Smooth muscle cell (in vitro differentiated cells): Measurements from ENCODE around the gene NDUFB5. TPM values are rescaled to one million over a fixed set of nuclear protein-coding genes. Genes with fewer than 3 reads are reported as not detected.

Experiments used
- DNase-seq: peaks from one replicate; lab custom pipeline; 2025; ENCODE audit not compliant: unreplicated experiment; lab: John Stamatoyannopoulos, UW
- H2AFZ ChIP-seq: fragments of 200-600 bp; sonication (generic); 2 replicates; pipeline ENCODE4 v1.6.0; 2016; ENCODE audit warnings: antibody characterized with exemption, low read depth, mild to moderate bottlenecking
- H3F3A ChIP-seq: fragments of 200-600 bp; sonication (generic); 2 replicates; pipeline ENCODE4 v1.6.0; 2017; ENCODE audit warnings: antibody characterized with exemption, low read depth
- H3K27ac ChIP-seq: fragments of 200-600 bp; sonication (generic); 2 replicates; pipeline ENCODE4 v1.5.1; 2016; ENCODE audit warnings: low read depth, mild to moderate bottlenecking
- H3K27me3 ChIP-seq: fragments of 200-600 bp; sonication (generic); 2 replicates; pipeline ENCODE4 v1.6.1; 2016; ENCODE audit warnings: low read depth, mild to moderate bottlenecking
- H3K36me3 ChIP-seq: fragments of 200-600 bp; sonication (generic); 2 replicates; pipeline ENCODE4 v1.5.1; 2016; ENCODE audit warnings: low read depth
- H3K4me1 ChIP-seq: fragments of 200-600 bp; sonication (generic); 2 replicates; pipeline ENCODE4 v1.5.1; 2016; ENCODE audit warnings: low read depth
- H3K4me2 ChIP-seq: fragments of 200-600 bp; sonication (generic); 2 replicates; pipeline ENCODE4 v1.6.0; 2016; ENCODE audit warnings: mild to moderate bottlenecking
- H3K4me3 ChIP-seq: fragments of 200-600 bp; sonication (generic); 2 replicates; pipeline ENCODE4 v1.5.1; 2016; ENCODE audit warnings: mild to moderate bottlenecking
- H3K79me2 ChIP-seq: fragments of 200-600 bp; sonication (generic); 2 replicates; pipeline ENCODE4 v1.6.0; 2016; ENCODE audit warnings: low read depth, mild to moderate bottlenecking
- H3K9ac ChIP-seq: fragments of 200-600 bp; sonication (generic); 2 replicates; pipeline ENCODE4 v1.6.0; 2016; ENCODE audit warnings: low read depth
- H3K9me3 ChIP-seq: fragments of 200-600 bp; sonication (generic); replicated peaks from 2 replicates; pipeline ENCODE4 v1.5.1; 2016; ENCODE audit warnings: low read depth
- H4K20me1 ChIP-seq: fragments of 200-600 bp; sonication (generic); 2 replicates; pipeline ENCODE4 v1.6.0; 2016; ENCODE audit warnings: low read depth
- WGBS: methylation state at CpG from one replicate; pipeline ENCODE4 v1.1.7; 2016; ENCODE audit warnings: low lambda C conversion rate; 5-methylcytosine and 5-hydroxymethylcytosine counted together
- polyA plus RNA-seq: library from polyadenylated mRNA; unstranded; fragments of >200 nt; fragmentation: Nextera tagmentation; extraction: Ambion mirVana; gene quantifications from 2 replicates; pipeline ENCODE4 v1.2.1, GENCODE V29; 2016
- total RNA-seq: library from RNA; depleted of rRNA; stranded (reverse); fragments of >200 nt; gene quantifications from 2 replicates; pipeline ENCODE4 v1.2.3, GENCODE V29; 2014
- TF ChIP-seq, protein P1 (sequence below): fragments of 200-600 bp; sonication (generic); IDR thresholded peaks from 2 replicates; pipeline ENCODE4 v1.5.1; 2017; ENCODE audit warnings: borderline replicate concordance, mild to moderate bottlenecking, antibody characterized with exemption; ENCODE audit not compliant: insufficient read depth, poor library complexity, severe bottlenecking

The NDUFB5 gene
- total and polyA plus RNA-seq, 2 experiments from 2014 or later = 115 to 171 TPM

DNA sequence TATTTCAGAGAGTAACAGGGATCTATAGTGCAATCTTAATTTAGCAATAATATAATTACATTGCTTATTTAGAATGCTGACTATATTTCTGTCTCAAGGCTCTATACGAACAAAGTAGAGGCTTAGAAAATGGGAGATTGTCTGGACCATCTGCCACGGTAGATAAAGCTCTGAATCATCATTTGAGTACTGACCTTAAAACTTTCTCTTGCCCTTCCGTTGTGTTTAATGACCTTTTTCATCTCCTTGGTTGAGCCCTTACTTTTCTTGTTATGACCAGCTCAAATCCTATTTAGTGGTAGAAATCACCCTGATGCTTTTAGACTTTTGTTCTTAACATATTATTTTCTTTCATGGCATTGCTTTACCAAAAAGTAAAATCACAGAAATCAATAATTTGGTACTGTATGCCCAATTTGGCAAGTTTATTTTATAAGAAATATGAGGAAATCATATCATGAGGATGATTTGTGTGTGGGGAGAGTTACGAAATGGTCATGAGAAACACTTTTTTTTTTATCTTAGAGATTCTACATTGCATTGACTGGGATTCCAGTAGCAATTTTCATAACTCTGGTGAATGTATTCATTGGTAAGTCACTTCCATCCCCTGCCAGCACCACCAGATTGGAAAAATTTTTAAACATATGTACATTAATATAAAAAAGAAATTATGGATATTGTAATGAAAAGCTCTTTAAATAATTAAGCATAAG is 11.0 kb downstream of the NDUFB5 start:
- Histone ChIP-seq H4K20me1 (peaks cover 24% of the 10 kb centered on the region), H3K4me2 (no peak overlapping the region), H3K27me3 (no peaks in the 10 kb centered on the region), H3K9me3 (no peaks in the 10 kb centered on the region), H3F3A (peaks cover 7% of the 10 kb centered on the region), H3K4me1 (no peaks in the 10 kb centered on the region), H3K36me3 (peaks cover 11% of the 10 kb centered on the region), H2AFZ (no peak overlapping the region), H3K4me3 (no peak overlapping the region), H3K79me2 (peaks cover 13% of the 10 kb centered on the region), H3K27ac (no peak overlapping the region), H3K9ac (no peak overlapping the region)
- TF ChIP-seq, protein P1, sequence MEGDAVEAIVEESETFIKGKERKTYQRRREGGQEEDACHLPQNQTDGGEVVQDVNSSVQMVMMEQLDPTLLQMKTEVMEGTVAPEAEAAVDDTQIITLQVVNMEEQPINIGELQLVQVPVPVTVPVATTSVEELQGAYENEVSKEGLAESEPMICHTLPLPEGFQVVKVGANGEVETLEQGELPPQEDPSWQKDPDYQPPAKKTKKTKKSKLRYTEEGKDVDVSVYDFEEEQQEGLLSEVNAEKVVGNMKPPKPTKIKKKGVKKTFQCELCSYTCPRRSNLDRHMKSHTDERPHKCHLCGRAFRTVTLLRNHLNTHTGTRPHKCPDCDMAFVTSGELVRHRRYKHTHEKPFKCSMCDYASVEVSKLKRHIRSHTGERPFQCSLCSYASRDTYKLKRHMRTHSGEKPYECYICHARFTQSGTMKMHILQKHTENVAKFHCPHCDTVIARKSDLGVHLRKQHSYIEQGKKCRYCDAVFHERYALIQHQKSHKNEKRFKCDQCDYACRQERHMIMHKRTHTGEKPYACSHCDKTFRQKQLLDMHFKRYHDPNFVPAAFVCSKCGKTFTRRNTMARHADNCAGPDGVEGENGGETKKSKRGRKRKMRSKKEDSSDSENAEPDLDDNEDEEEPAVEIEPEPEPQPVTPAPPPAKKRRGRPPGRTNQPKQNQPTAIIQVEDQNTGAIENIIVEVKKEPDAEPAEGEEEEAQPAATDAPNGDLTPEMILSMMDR = no peak
- WGBS = 51% methylated on average over 4 of the region's 4 CpGs
- no peak for DNase-seq

DNA sequence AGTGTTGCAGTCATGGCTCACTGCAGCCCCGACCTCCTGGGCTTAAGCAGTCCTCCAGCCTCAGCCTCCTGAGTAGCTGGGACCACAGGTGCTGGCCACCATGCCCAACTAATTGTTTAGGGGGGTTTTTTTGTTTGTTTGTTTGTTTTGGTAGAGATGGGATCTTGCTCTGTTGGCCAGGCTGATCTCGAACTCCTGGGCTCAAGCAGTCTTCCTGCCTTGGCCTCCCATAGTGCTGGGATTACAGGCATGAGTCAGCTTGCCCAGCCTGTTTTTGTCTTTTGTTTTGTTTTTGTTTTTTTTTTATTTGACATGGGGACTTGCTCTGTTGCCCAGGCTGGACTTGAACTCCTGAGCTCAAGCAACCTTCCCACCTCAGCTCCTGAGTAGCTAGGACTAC is 17.4 kb downstream of the NDUFB5 start:
- Histone ChIP-seq H3F3A (no peaks in the 10 kb centered on the region), H3K4me2 (no peak overlapping the region), H3K4me1 (no peaks in the 10 kb centered on the region), H2AFZ (no peak overlapping the region), H3K36me3 (peaks cover 32% of the 10 kb centered on the region), H3K9ac (no peak overlapping the region), H3K27me3 (no peaks in the 10 kb centered on the region), H3K27ac (no peak overlapping the region), H3K4me3 (no peak overlapping the region), H3K9me3 (no peaks in the 10 kb centered on the region), H3K79me2 (no peaks in the 10 kb centered on the region), H4K20me1 (no peaks in the 10 kb centered on the region)
- DNase-seq = no peak
- TF ChIP-seq, protein P1 = no peak
- 92% methylated on average over 2 of the region's 2 CpGs for WGBS

DNA sequence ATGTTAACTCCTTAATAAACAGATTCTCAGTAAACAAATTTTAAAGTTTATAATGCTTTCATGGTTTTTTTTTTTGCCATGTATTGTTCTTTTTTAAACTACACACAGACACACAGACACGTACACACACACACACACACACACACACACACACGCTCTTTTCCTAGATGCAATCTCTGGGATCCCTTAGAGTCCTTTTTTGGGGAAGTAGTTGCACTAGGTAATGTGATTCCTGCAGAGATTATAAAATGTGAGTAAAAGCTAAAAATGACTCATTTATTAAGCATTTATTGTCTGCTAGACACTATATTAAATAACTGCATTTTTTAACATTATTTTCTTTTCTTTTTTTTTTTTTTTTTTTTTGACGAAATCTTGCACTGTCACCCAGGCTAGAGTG is 19.9 kb downstream of the NDUFB5 start:
- Histone ChIP-seq H3K79me2 (no peaks in the 10 kb centered on the region), H3K27ac (no peak overlapping the region), H3K9me3 (no peaks in the 10 kb centered on the region), H3K36me3 (peaks cover 21% of the 10 kb centered on the region), H3F3A (no peaks in the 10 kb centered on the region), H4K20me1 (no peaks in the 10 kb centered on the region), H3K4me2 (no peak overlapping the region), H3K4me1 (no peaks in the 10 kb centered on the region), H3K27me3 (no peaks in the 10 kb centered on the region), H3K9ac (no peak overlapping the region), H3K4me3 (no peak overlapping the region), H2AFZ (no peak overlapping the region)
- no peak for DNase-seq
- 81% methylated on average over 3 of the region's 3 CpGs for WGBS
- TF ChIP-seq, protein P1 = no peak
